NCI-H774 (cell line): ENCODE measurements around the gene IL1R2.

ENCODE experiments used
- DNase-seq: peaks from one replicate; lab custom pipeline; 2025; lab: John Stamatoyannopoulos, UW

The IL1R2 gene

DNA sequence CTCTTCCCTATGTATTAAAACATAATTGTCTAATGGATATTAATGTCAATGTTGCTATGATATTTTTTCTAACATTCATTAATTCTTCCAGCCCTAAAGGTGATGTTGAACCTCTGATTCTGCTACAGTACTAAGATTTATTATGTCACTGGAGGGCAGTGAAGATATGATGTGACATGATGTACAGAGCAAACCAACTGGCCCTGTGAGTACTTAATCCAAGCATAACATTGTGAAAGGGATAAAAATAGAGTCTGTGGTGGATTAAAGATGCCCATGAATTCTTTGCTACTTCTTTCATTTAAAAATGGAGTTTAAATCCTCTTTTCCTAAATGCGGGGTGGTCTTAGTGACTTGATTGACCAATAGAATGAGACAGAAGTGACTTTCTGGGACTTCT lies 51.8 kb downstream of the IL1R2 start:
- DNase-seq = no peak

DNA sequence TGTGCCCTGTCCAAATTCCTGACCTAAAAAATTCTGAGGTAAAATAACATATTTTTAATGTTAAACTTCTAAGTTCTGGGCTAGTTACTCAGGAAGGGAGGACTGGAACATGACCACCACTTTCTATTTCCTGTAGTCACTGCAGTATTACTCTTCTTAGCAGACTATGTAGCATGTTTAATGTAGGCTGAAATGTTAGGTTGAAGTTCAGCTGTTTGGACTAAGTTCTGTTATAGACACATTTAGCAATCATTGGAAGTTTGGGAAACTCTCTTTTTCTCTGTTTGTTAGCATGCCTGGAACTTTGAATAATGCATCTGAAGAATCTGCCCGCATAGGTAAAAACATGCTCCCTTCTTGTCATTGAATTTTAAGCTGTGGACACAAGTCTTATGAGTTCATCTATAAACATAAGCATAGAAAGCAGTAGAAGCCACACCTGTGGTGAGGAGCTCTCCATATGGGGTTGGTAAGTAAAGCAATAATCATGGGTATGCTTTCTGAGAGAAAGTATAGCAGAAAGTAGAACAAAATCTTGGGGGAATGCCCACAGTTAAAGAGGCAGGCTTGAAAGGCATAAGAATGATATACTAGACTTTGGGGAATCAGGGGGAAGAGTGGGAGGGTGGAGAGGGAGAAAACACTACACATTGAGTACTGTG lies 52.6 kb downstream of the IL1R2 start:
- no peak for DNase-seq

DNA sequence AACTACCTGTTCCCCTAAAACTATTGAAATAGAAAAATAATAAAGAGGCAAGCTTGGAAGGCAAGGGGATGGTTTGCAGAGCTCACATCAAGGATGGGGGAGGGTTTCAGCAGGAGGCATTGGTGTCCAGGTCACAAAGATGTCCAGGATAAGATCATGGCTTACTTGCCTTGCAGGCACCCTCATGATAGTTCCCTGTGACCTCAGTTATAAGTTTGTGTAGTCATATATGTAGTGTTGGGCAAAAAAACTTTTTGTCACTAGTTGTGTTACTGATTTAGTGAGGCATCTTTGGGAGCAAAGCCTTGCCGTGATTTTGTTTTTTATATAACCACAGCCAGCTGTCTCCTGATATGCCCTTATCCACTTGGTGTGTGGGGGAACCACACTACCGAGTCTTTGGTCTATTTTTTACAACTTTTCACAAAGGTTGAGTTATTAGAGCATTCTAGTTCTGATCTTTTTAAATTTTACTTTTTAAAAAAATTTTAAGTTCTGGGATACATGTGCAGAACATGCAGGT lies 53.3 kb downstream of the IL1R2 start:
- no peak for DNase-seq

DNA sequence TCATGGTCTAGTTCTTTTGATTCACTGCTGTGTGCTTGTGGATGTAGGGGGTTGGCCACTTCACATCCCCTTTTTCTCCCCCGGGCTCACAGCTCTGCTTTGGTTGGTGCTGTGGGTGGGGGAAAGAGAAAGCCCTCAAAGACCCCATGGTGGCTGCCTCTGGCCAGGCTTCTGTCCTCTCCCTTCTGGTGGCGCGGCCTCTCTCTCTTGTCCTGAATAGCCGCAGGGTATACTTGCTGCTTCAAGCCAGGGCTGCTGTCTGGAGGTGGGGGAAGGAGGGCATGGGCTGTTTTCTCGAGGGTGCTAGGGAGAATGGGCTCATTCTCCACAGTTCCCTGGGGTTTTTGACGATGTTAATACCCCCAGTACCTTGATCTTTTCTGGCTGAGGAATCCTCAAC lies 53.9 kb downstream of the IL1R2 start:
- no peak for DNase-seq

DNA sequence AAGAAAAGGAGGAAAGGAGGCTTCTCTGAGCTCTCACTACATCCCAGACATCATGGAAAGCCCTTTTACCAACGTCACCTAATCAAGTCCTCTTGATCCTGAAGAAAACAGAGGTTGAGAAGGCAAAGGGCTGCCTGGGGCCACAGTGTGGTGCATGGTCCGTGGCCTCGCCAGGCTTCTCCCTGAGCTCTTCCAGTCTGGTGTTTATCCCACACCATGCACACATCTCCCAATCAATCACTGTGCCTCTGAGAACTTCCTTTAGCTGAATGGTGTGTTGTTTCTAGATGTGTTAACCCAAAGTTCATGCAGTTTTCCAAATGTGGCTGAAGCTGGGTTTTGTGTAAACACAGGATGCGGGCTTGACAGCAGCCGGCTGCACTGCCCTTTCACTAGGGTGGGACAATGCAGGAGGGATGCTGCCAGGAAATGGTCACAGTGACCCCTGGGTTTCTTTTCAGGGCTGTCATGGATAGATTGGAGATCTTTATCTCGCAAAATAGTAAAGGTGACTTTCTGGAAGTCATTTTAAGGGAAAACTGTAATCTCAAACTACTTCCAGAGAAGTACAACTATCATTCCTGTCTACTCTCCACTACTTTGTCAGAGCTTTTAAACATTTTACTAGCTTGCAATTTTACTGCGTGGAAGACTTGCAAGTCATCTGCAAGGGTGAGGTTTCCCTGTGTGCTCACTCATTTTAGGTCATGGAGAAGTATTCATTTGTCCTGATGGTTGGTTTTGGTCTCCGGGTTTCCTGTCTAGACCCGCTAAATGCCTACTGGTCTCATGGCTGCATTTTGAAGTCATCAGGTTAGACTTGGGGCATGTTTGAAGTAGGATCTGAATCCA lies 54.6 kb downstream of the IL1R2 start:
- DNase-seq = no peak

DNA sequence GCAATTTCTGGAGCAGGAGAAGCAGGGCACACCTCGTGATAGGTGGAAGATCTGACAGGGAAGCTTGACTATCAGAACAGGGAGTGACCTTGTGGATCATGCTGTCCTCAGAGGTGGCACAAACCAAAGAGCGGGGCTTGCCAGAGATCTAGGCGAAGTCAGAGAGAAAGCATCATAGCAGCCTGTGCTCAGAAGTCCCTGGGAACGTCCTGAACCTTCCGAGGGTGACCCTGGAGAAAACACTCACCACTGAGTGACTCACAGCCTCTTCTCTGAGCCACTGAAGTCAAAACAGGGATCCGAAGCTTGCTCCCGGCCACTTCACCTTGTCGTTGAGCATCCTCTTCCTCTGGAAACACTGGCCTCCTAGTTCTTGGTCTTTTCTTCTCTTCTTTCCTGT lies 56.7 kb downstream of the IL1R2 start:
- no peak for DNase-seq

DNA sequence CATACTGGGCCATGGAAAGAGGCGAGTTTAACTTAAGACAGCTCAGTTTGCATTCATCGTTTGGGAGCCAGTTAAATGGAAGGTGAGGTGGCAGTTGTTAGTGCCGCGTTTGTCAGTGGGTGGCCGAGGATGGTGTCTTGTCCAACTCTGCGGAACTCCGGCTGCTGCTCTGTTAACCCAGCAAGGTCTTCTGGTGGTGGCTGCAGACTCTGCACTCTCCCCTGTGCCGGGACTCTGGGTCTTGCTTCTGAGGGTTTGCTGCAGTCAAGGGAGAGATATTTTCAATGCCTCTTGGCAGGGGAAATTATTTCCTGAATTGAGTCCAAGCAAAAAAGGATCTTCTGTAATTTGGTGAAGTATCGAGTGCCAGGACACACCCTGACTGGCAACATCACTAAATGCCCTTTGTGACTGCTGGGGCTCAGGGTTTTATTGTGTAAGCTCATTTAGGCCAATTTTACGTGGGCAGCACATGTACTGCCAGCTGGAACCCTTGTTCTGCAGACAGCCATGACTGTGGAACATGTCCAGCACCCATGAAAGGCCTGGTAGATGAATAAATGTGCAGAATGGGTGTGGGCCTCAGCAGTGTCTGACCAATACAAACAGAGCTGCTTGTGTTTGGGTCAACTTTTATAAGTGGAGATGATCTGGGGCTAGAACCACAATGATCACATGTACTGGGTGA lies 58.1 kb downstream of the IL1R2 start:
- no peak for DNase-seq

DNA sequence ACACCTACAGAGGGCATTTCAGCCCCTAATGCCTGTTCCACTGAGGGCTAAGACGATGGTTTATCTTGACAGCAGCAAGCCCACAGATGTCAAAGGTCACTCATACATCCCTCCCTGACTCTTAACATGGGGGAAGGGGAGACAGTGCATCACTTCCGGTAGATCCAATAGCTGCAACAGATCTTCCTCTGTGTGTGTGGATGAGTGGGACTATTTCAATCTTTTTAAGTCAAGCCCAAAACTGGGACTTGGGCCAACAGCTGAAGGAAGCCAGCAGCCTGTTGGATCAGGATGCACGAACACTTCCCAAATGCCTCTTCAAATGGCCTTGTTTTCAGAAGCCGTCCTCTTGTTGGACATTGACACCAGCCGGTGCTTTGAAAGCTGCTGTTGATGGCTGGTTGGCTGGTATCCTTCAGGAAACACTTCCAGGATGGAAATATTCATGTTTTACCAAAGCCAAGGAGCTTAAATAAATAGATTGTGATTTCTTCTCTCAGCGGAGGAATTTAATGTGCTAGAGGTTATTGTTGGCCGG lies 59.2 kb downstream of the IL1R2 start:
- no peak for DNase-seq

DNA sequence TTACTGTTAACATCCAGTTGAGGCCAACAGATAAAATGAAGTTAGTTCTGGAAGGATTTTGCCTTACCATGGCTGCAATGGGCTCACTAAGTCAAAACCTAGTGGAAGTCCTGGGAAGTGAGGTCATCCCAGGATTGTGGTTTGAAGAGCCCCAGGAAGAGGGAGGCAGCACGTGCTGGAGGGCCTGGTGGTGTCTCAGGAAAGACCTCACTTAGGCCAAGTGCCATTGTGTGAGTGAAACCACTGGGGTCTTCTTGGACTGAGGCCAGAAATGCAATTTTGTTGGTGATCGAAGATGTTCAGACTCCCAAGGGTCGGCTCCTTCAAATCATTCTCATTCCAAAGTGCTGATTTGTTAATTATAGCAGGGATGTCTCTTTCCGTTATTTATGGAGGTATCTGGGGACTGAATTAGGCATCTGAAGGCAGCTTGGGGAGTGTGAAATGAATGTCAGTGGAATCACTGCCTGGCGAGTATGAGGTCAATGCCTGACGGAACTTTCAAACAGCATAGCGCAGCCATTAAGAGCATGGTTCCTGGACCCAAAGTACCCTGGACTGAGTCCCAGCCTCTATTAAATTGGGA lies 60.0 kb downstream of the IL1R2 start:
- DNase-seq = no peak

DNA sequence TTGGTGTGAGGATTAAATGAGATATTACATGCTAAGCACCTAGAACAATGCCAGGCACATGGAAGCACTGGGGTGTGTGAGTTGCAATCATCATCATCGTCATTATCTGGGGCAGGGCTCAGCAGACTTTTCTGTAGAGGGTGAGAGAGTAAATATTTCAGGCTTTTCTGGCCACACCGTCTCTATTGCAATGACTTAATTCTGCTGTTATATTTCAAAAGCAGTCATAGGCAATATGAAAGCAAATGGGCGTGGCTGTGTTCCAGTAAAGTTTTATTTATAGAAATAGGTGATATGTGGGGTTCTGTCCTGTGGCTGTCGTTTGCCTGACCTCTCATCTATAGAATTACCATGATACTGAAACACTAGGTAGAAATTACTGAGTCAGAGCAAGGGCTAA lies 60.6 kb downstream of the IL1R2 start:
- DNase-seq = no peak

DNA sequence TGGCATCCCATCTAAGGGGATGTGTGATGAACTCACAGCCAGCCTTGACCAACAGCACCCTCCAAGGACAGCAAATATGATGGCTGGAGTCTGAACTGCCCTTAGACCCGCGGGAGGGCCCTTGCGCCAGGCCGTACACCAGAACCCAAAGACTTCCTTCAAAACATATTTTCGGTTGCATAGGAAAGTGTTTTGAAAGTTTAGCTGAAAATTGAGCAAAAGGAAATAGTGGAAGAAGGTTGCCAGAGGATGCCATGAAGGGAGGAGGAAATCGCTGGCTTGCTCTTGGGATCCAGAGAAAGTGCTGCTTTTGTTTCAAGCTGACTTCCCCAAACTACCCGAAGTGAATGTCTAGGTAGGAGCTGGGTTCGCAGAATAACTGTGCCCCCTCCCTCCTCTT lies 61.3 kb downstream of the IL1R2 start:
- DNase-seq = no peak

DNA sequence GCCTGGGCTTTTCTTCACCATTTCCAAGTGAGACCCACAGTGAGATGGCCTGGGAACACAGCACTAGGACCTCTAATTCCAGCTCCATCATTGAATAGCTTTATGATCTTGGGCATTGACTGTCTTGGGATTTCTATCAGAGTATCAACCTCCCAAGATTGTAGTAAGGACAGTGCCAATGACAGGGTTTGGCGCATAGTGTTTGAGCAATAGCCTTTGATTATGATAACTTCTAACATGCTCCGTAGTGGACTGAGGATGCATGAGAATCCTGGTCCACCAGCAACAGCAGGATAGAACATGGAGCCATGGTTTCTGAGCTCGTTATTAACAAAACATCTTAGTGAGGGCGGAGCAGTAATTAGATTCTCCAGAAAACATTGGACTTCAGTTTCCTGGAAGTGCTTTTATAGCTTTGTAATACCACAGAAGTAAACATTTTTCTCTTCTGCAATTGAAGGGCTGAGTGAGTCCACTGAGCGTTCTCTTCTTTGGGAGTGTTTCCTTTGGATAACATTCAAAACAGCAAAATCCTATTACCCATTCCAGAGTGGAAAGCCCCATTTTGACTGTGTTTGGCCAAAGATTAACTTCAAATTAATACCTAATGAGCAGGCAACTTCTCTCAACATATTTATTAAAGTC lies 63.7 kb downstream of the IL1R2 start:
- no peak for DNase-seq

DNA sequence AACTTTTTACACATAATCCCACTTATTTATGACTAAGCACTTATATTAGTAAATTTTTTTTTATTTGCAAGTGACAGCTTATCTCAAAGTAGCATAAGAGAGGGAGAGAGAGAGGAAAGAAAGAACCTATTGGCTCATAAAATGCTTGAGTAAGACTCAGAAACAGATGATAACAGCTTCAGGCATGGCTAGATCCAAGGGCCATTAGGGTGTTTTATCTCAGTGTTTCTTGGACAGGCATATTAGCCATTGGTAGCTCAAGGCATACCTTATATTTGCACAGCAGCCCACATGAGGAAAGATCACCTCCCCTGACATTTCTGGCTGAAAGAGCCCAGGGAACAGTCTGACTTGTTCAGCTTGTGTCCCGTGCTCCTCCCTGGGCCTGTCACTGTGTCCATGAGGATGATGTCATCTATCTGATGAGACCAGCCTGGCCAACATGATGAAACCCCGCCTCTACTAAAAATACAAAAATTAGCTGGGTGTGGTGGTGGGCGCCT lies 64.4 kb downstream of the IL1R2 start:
- DNase-seq = no peak

DNA sequence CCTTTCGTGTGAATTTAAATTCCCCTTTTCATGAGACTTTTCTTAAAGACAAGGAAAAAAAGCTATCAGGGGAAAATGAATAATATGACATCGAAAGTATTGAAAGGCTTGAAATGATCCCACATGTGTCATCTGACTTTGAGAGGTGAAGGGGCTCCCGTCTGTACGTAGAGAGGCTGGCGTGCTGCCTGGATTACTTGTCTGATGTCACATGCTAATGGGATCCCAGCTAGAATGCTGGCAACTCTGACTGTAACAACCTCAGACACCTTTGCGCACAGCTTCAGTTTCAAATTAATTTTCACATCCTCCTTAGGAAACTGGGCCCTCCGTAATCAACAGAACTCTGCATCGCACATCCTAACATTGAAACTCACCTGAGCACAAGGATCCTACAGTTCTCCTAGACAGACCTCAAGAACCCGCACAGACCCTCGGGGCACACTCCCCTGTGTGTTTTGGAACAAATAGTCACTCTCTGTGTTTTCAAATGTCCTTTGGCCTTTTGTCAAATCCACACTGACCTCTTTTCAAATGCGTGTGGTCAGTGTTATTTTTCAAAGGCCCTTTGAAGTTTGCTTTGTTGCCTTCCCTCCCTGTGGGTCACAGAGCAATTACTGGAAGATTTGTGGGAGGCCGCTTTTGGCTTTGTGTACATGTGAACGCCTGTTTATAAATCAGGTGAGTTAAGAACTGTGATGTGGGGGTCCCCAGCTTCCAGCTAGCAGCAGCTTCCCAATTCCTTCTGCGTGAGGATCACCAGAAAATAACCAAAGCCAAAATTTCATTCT lies 65.9 kb downstream of the IL1R2 start:
- no peak for DNase-seq

DNA sequence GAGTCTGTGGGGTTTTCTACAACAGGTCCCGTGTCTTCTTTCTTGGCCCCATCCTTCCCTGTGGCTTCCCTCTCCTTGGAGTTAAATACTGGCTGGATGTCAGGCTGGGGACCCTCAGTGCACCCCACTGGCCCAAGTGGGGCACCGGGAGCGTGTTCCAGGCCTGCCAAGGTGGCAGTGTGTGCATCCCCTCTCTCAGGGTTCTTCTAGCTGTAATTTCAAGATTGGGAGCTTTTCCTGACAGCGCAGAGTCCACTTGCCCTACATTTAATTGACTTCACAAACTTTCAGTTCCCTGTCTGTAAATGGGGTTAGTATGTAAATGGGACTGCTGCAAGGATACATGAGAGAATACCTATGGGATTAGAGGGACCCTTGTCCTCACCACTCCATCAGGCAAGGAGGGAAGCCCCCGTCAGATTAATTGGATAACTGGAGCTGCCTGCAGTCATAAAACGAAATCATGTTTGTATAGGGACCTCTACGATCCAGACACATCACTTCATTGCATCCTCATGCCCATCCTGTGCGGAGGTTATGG lies 66.6 kb downstream of the IL1R2 start:
- no peak for DNase-seq

DNA sequence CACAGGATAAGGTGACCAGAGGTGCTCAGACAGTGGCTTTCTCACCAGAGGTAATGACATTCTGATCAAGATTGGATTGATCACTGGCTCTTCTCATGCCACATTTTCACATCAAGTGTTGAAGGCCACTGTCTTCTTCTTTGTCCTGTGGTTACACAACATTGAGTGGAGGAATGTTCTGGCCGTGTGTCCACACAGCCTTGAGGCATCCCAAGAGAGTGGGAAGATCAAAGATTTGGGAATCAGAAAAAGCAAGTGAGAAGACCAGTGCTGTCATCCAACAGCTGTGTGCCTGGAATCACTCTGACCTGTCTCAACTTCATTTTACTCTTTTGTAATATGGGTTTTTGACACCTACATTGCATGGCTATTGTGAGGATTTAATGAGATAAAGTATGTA lies 67.4 kb downstream of the IL1R2 start:
- DNase-seq = no peak

DNA sequence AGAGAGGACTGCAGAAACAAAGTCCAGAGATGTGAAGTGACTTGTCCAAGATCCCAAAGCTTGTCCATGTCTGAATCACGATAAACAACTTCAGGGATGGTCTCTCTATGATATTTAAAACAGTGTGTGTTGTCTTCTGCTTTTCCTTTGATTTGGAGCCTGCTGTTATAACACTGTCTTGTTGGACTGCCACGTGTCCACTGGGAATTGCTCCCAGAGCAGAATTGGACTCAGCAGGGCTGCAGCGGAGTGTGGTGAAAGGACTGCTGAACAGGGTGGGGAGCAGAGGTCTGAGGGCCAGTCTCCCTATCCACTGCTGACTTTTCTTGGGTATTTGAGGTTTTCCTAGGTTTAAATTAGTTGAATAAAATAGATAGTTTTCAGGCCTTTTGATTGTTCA lies 68.3 kb downstream of the IL1R2 start:
- no peak for DNase-seq

DNA sequence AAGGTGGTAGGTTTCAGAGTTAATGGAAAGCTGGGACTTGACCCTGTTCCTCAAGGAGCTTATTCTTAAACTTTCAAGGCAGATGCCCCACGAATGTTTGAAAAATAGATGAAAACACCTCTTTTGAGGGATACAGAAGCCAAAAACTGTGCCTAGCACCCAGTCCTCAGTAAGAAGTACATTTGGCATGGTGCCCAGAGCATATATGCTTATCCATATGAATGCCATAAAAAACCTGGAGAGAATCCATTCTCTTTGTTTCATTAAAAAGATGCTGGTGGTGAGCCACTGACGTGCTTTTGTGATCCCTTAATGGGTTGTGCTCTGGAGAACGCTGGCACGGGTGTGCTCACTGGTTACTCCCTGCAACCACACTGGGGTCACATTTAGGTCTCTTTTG lies 69.0 kb downstream of the IL1R2 start:
- DNase-seq = no peak

DNA sequence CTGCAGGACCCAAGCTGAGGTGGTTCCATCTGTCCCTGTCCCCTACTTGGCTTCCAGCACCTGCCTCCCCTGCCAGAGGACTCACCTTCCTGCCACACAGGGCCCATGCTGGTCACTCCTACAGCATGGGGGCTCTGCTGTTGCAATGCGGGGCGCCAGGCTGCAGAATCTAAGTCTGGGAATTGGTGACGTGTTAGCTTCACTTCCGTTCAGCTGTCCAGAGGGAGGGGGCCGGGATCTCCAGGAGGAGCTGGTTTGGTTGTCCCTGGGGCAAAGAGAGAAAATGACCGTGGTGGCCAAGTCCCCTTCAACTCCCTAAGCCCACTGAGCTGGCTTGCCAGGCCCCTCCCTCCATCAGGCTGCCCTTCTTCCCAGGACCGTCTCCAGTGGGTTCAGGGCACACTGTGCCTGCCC lies 69.5 kb downstream of the IL1R2 start:
- DNase-seq = no peak
